PFSK-1 (cell line): ENCODE measurements around the gene PA2G4.

Source experiments
- POLR2AphosphoS5 ChIP-seq: IDR thresholded peaks from 2 replicates; pipeline ENCODE4 v1.6.1; 2012; ENCODE audit warnings: low read depth, mild to moderate bottlenecking, control low read depth, low read length, moderate library complexity
- SIN3A ChIP-seq: IDR thresholded peaks from 2 replicates; pipeline ENCODE4 v1.6.1; 2012; ENCODE audit warnings: mild to moderate bottlenecking, low read length, moderate library complexity, borderline replicate concordance; ENCODE audit not compliant: insufficient read depth
- TAF1 ChIP-seq: IDR thresholded peaks from 2 replicates; pipeline ENCODE4 v1.6.1; 2012; ENCODE audit warnings: low read length, control low read depth, borderline replicate concordance; ENCODE audit not compliant: insufficient read depth
- TF ChIP-seq, protein P1 (sequence below), 2 experiments: IDR thresholded peaks; 2 replicates each; pipeline versions ENCODE4 v1.6.1 to v1.8.0; 2011 to 2012; ENCODE audit warnings: low read depth in 2 of 2, low read length in 2 of 2, control low read depth in 1 of 2, inconsistent platforms in 1 of 2, mild to moderate bottlenecking in 1 of 2, moderate library complexity in 1 of 2; ENCODE audit not compliant: insufficient read depth in 1 of 2

DNA sequence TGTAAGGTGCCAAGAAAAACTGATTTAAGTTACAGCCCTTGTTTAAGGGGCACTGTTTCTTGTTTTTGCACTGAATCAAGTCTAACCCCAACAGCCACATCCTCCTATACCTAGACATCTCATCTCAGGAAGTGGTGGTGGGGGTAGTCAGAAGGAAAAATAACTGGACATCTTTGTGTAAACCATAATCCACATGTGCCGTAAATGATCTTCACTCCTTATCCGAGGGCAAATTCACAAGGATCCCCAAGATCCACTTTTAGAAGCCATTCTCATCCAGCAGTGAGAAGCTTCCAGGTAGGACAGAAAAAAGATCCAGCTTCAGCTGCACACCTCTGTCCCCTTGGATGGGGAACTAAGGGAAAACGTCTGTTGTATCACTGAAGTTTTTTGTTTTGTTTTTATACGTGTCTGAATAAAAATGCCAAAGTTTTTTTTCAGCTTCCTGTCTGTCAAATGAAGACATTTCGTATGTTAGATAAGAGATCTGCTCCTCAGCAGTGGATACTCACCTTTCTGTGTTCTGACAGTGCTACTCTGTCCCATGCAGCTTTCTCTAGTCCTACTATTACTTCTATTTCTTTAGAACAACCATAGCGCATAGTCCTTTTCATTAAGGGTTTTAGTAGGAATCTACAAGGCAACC, 1.2 kb upstream of the PA2G4 start:
- TF ChIP-seq POLR2AphosphoS5 (no peak), TAF1 (no peak), SIN3A (no peak)
- TF ChIP-seq, protein P1, sequence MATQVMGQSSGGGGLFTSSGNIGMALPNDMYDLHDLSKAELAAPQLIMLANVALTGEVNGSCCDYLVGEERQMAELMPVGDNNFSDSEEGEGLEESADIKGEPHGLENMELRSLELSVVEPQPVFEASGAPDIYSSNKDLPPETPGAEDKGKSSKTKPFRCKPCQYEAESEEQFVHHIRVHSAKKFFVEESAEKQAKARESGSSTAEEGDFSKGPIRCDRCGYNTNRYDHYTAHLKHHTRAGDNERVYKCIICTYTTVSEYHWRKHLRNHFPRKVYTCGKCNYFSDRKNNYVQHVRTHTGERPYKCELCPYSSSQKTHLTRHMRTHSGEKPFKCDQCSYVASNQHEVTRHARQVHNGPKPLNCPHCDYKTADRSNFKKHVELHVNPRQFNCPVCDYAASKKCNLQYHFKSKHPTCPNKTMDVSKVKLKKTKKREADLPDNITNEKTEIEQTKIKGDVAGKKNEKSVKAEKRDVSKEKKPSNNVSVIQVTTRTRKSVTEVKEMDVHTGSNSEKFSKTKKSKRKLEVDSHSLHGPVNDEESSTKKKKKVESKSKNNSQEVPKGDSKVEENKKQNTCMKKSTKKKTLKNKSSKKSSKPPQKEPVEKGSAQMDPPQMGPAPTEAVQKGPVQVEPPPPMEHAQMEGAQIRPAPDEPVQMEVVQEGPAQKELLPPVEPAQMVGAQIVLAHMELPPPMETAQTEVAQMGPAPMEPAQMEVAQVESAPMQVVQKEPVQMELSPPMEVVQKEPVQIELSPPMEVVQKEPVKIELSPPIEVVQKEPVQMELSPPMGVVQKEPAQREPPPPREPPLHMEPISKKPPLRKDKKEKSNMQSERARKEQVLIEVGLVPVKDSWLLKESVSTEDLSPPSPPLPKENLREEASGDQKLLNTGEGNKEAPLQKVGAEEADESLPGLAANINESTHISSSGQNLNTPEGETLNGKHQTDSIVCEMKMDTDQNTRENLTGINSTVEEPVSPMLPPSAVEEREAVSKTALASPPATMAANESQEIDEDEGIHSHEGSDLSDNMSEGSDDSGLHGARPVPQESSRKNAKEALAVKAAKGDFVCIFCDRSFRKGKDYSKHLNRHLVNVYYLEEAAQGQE (IDR thresholded peaks at IDR 0.05; ENCODE audit: insufficient read depth in 1 of 2, low read depth in 2 of 2, low read length in 2 of 2): no peak
